Inferior parietal cortex (tissue), 1 donor: ENCODE measurements around the gene CNTN6.

ENCODE experiments used
- DNase-seq: peaks from one replicate; pipeline ENCODE4 v3.0.0-alpha.2; 2016; ENCODE audit errors: extremely low spot score

Gene CNTN6

DNA sequence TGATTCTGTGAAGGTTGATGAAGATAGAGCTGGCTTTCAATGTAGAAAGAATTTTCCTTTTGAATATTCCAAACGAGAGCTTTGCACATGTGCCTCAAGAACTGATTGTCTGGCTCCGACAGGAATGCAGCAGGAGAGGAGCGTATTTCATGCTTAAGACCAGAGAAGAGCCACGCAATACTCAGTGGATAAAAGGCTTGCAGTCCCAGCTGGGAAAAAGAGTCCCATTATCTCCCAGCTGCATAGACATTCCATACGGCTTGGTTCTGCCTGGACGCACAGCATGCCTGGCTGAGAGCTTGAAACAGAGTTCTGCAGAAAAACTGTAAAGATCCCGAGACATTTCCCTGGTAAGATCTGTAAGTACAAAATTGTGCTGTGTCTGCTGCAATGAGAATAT is at the start of gene CNTN6:
Gene CNTN6, plus strand, starts transcription at position 254 of the 400 bp plus-strand sequence. CDS start 54,985 bp downstream, outside the sequence.
- peak; percentile 59 for DNase-seq

DNA sequence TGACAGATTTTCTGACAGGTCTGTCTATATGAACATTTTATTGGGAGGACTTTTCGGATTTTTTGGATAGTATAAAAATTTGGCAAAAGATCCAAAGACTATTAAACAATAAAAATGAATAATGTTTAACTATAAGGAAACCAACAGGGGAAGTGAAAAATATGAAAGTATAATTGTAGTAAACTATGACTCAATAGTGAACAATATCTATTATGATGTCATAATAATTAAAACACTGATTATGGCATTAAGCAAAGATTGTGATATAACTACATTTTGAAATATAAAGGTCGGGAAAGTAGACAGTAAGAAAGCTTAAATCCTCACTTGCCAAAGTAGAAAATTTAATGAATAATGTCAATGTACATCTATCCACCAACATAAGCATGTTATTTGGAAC is 44.3 kb upstream of the CNTN6 start:
- DNase-seq, result no peak

DNA sequence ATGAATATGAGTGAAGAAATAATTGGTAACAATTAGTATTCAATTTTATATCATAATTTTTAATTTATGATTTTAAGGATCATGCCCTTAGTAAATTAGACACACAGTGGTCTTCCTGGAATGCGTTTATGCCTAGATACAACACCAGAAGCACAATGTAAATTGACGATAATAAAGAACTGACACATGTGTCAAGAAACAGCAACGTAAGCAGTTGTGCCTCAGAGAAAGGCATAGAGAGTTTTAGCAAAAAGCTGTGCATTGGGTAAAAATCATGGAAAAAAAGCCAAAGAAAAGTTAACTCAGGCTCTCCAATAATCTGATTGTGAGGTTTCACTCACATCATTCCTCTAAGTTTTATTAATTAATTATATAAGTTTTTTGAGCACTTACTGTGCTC is 37.0 kb upstream of the CNTN6 start:
- no peak for DNase-seq

DNA sequence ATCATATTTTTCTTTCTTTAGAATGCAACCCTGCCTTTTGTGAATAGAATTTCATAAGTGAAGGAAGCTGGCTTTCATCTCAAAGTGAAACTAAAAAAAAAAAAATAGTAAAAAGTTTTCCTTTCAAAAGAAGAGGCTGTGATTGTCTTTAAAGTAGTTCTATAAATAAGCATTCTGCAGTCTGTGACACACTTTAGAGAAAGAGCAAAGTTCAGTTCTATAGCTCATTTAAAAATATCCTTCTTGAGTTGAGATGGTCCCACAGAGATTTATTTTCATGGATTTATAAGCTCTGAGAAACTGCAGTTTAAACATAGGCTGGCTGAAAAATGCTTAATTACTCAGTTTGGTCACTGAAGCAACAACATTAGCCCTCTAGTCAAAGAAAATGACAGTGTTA is 36.1 kb upstream of the CNTN6 start:
- no peak for DNase-seq

DNA sequence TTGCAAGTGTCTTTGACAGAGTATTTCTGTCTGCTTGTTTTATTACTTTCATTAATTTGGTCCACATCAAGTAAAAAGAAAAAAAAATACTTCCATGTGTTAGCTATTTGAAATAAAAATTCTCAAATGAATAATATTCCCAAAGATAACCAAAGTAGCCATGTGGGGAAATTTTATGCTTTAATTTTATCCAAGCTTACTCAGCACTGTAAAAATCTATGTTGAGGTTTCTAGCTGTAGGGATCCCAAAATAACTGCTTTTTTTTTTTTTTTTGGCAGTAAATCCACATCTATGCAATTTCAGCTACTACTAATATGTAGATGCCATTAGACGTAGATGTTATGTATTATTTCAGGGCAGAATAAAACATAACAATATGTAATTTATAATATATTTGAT is 35.4 kb upstream of the CNTN6 start:
- no peak for DNase-seq

DNA sequence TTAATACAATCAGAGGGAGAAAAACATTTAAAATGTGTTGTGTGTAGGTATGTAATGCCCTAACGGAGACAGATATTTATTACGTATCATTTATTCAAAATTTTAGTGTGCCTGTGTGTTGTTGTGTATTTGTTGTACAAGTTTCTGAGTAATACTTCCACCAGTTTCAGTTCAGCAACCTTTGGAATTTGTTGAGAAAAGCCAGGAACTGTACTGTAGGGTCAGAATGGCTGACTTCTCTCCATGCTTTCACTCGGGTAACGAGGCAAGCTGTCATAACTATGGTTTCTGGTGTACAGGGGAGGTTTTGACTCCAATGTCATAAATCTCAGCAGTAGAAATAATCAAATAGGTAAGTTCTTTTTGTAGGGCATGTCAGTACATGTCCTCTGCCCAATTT is 23.8 kb upstream of the CNTN6 start:
- no peak for DNase-seq

DNA sequence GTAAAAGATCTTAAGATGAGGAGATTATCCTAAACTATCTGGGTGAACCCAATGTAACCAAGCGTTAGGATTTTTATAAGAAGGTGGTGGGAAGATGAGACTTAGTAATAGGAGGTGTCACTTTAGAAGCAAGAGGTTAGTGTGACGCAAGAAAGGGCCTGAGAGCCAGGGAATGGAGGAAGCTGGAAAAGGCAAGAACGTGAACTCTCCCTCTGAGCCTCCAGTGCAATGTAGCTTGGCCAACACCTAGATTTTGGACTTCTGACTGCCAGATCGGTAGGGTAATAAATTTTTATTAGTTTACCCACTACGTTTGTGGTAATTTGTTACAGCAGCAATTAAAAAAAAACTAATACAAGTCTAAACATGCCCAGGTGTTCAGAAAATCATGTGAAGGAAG is 20.8 kb upstream of the CNTN6 start:
- no peak for DNase-seq

DNA sequence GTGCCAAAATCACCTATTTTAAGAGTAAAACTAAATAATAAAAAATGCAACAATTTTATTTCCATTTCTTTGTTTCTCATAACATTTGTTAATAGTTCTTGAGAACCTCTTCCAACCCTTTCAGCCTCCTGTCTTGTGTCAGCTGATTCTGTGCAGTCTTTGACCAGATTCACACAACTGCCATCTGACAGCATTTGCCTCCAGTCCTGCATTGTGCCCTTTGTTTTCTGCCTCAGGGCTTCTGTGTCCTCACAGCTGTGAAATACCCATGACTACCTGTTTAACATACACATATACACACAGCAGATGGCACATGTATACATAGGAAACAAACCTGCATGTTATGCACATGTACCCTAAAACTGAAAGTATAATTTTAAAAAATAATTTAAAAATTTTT is 13.2 kb upstream of the CNTN6 start:
- DNase-seq, result no peak

DNA sequence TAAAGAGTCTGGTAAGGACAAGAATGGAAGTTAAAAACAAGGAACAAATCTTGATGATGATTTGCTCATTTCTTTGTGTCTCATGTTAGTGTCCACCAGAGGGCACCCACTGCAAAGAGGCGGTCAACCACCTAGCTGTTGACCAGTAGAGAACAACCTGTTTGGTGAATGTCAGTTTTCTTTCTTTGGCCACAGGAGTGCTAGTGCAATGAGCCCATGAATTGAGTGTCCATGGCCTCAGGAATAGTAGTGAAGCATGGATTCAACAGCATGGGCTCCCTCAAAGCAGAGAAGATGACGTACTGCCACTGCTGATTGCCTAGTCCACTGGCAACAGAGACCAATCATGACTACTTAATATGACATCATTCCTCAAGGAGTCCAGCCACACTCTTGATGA is 10.7 kb upstream of the CNTN6 start:
- peak; percentile 58 for DNase-seq

DNA sequence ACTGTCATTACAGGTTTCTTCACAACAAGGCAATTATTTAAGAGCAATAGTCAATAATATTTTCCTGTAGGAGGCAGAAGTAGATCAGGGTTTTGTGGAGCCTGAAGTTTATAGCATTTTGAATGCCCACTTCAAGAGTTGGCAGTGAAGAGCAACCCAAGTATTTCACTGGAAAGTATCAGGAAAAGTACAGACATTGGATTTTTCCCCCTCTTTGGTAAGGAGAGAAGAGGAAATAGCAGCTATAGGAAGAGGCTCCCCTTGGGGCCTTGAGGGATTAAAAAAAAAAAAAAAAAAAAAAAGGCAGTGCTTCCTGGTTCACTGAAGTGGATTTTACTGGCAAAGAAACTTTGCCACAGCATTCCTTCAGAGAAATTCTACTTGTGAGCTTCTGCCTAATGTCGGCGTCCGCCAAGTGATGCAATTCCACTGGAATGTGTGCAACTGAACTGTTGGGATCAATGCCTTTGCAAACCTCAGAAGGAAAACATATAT is 5.7 kb upstream of the CNTN6 start:
- DNase-seq, result peak; percentile 20

DNA sequence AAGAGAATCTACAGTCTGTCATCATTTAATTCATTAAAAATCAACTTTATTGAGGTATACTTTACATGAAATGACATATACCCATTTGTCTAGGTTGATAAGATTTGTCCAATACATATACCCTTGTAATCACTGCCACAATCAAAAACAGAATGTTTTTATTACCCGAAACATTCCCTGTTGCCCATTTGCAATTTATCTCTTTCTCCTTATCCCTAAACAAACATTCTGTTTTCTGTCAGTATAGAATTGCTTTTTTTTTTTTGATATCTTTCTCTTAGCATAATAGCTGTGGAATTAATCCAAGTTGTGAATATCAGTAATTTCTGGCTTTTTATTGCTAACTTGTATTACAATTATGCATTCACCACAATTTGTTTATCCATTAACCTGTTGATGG is 4.3 kb upstream of the CNTN6 start:
- DNase-seq, result no peak

DNA sequence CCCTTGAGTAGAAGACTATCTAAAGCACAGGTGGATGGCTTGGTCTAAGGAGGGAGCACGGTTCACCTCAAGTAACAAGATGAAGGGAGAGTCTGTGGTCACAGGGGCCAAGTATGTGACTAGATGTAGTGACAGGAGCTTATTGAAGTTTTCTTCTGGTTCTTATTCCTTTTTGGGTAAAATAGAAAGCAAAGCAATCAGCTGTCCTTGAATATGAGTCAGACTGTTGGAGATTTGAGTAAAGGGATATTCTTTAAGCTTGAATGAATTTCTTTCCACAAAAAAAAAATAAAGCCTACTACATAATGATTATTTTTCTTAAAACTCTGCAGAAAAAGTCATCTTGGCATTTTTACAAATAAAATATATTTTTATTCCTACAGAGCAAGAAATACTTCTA is 1.5 kb upstream of the CNTN6 start:
- DNase-seq, result no peak

DNA sequence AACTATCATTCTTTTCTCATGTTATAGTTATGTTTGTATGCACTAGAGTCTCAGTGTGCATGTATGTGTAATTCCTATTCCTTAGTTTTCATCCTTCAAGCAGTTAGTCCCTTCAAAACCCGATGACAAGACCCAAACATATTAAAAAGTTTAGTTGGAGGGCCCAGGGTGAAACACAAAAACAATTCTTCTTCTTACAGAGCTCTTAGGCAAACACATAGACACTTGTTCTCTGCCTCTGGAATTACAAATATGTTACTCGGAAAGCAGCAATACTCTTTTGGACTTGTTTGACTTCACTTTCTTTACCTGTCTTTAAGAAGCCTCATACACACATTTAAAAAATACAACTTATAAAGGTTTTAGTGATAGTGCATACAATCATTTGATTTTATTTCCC is 763 bp upstream of the CNTN6 start:
- no peak for DNase-seq

DNA sequence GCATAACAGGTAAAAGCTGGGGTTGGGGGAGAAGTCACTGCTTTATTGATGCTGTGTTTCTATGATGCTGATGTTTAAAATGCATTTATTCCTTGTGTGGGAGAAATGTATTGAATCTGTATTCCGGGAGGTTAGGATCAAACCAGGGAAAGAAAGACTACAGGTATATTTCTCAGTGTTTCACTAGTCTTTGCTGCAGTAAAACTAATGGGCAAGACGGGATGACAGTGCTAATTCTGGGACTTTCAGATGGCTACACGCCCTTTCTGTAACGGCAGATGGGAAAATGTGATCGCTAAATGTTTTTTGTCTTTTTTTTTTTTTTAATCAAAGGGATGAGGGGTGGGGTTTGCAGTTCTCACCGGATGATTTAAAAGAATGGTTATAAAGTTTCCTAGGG is 393 bp downstream of the CNTN6 start:
- no peak for DNase-seq

DNA sequence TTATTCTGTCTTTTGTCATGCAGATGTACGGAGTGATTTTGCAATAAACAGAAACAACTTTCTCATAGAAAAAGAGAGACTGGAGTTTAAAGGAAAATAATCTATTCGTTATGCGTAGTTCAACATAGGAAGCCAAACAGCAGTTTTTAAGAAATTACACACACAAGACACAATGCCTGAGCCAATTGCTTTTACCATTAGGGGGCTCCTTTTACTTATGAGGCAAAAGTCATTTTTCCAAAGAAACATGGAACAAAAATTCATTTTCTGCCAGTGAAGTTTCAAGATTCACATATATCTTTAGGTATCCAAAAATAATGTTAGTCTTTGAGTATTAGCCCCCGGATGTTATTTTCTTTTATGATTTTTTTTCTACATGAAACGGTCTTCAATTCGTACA is 10.7 kb downstream of the CNTN6 start:
- DNase-seq, result no peak

DNA sequence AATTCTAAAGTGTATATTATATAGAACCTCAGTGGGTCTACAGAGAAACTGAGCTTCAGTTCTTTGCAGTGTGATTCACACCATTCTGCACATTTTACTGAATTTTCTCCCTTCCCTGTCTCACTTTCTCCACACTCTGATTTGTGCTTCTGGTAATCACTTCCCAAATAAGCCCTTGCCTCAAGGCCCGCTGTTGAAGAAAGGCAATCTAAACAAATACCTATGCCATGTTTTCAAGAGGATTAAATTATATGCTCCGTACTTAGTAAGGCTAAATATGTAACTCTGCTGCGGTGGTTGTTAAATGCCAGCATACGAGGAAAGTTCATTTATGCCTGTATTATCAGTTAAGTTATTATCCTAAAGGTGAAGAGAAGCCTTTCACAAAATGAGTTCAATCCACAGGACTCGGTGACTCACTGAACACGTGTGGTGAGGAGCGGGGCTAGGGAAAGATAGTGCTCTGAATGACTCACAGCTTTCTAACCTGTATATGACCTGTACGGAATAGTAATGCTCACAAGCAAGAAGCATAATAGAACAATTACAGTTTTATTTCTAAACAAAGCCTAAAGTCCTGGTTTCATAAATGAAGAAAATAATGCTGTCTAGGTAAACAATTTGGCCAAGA is 25.1 kb downstream of the CNTN6 start:
- DNase-seq, result no peak

DNA sequence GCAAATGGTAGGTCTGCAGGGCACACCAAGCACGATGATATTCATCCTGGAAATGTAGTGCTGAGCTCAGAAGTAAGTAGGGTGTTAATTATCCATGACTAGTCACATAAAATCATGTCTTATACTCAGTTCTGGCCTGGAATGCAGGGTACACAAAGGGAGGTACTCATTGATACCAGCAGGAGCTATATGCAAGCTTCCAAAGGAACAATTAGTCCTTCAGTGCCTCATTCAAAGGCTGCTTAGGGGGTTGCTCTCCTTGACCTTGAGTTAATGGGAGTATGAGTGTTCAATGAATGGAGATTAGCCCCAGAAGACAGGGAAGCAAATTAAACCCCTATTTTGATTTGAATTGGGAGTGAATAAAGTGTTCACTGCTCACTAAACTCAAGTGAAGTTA is 38.3 kb downstream of the CNTN6 start:
- DNase-seq, result no peak

DNA sequence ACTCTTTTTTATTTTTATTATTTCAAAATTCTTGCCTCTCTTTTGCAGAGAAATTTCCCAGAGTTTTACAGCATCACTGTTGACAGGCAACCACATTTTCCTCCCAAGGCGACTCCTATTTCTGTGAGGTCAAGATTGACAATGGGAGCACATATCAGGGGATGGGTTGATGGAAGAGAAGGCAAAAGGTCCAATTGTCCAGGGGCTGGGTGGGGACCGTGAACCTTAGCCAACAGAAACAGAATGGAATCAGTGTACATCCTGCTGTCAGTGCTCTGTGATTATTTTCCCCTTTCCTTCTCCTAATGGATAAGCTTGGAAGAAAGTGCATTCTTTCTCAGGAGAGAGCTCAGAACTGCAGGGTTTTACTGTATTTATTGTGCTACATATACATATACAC is 42.4 kb downstream of the CNTN6 start:
- no peak for DNase-seq

DNA sequence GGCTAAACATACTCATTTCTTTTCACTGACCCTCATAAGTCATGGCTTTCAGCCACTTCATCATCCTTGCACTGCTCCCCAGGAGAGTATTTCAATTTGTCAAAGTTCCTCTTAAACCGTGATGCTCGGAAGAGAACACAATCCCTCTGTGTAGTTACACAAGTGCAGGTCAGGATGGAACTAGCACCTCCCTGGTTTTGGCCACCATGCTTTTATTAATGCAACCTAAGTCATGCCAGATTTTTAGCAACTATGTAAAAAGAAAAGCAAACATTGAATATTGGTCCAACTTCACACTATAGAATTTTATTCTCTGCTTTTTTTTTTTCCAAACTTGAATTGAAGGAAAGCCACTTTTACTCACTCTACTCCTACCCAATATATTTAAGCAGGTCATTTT is 45.2 kb downstream of the CNTN6 start:
- no peak for DNase-seq

DNA sequence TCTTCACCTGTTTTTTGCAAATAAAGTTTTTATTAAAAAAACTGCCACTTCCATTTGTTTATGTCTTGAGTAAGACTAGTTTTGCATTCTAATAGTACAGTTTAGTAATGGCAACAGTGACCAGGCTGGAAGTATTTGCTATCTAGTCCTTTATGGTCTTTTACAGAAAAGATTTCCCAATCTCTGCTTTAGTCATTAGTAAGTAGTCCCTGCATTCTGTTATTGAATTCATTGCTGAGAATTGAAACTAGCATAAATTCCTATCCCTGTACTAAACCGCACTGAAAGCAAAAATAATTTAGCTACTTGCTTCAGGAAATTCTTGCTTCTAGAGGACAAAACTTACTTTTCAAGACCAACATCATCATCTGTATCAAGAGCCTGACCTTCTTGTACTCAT is 46.2 kb downstream of the CNTN6 start:
- DNase-seq, result no peak

DNA sequence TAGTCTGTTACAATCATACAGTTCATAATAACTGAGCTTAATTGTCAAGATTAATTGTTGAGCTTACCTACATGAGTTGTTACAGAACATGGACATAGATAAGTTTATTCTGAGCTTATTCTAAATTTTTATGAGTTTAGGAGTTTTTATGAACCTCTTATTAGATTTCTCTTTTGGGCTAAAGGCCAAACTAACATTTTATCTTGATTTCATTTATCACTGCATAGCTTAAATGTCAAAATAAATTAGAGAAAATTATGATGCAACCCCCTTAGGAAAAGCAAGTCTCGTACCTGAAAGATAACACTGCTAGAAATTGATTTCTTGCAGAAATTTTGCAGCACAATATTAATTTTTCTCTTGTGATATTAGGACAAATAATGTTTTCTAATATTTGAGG is 54.5 kb downstream of the CNTN6 start:
- no peak for DNase-seq

DNA sequence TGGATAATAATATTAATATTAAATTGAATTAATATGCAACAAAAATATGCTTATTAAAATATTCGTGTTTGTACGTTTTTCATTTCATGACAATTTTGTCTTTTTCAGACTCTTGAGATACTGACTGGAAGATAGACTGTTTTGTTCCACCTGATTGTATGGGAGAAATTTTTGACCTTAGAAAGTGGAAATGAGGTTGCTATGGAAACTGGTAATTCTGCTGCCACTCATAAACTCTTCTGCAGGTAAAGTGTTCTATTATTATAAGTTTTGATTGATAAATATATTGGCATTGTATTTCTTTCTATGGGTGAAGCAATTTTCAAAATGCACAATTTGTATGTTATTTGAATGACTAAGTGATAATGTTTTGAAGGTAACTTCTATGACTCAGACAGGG is 55.0 kb downstream of the CNTN6 start:
- no peak for DNase-seq

DNA sequence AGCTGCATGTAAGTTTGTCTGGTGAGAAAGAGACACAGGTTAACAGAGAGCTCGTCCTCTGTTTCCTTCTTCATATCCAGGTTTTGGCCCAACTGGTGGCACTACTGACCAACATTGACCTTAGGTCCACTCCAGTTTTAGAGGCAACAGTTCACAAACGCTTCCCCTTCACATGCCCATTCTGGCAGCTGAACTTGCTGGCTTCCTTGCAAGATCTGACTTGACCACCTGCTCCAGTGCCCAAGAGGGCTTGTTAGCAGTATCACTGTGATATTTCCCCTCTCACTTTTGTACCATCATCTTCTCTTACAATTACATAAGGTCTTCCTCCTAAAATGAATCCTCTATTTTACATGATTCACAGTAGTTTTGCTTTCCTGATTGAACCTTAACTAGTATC is 71.3 kb downstream of the CNTN6 start:
- DNase-seq, result no peak

DNA sequence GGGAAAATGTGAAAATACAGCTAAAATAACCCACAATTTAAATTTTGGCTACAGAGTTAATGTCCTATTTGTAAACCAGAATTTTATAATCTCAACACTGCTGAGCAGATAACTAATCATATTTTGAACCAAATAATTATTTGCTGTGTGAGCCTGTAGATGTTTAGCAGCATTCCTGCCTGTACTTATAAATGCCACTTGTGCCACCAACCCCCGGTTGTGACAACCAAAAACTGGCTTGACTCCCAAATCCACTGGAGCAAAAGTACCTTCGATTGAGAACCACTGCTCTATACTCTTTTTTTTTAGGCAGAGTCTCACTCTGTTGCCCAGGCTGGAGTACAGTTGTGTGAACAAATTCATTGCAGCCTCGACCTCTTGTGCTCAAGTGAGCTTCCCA is 78.5 kb downstream of the CNTN6 start:
- DNase-seq, result no peak
